HEK293 (cell line): Measurements from ENCODE around the gene MAU2.

Experiments
- CTCF ChIA-PET: fragments of 350-600 bp; formaldehyde crosslinking; extraction: SDS; loops from one replicate; lab custom pipeline; 2021; ENCODE audit warnings: antibody characterized with exemption; lab: Yijun Ruan, JAX
- POLR2A ChIA-PET: fragments of 300-600 bp; formaldehyde crosslinking; extraction: SDS; loops from one replicate; lab custom pipeline; 2020; ENCODE audit warnings: antibody characterized with exemption, inconsistent platforms; lab: Yijun Ruan, JAX
- H3K27ac ChIP-seq: fragments of 200-500 bp; sonication (Bioruptor generic); 2 replicates; pipeline ENCODE4 v1.5.1; 2014; ENCODE audit warnings: low read depth, low read length, control low read depth, inconsistent platforms; ENCODE audit errors: extremely low read depth
- H3K36me3 ChIP-seq, 2 experiments: fragments of 200-500 bp in 1 of 2; sonication (Bioruptor generic) in 1 of 2; 1 replicate in 1 of 2; 2 replicates in 1 of 2; pipeline ENCODE4 v1.5.1; 2014 to 2017; ENCODE audit warnings: inconsistent platforms in 2 of 2, low read length in 2 of 2; ENCODE audit not compliant: control insufficient read depth in 2 of 2, insufficient read depth in 1 of 2
- H3K4me1 ChIP-seq: fragments of 200-500 bp; sonication (Bioruptor generic); 2 replicates; pipeline ENCODE4 v1.5.1; 2014; ENCODE audit warnings: mild to moderate bottlenecking, low read length, inconsistent platforms; ENCODE audit not compliant: control insufficient read depth, insufficient read depth
- H3K4me3 ChIP-seq: 2 replicates; pipeline ENCODE4 v1.5.1; 2011; ENCODE audit warnings: low read depth, mild to moderate bottlenecking, control low read depth, low read length, moderate library complexity
- H3K9me3 ChIP-seq: fragments of 200-500 bp; sonication (Bioruptor generic); 2 replicates; pipeline ENCODE4 v1.5.1; 2014; ENCODE audit warnings: low read depth, low read length, inconsistent platforms; ENCODE audit not compliant: control insufficient read depth, insufficient read depth
- AEBP2 ChIP-seq: fragments of 450-650 bp; formaldehyde crosslinking; IDR thresholded peaks from 2 replicates; pipeline ENCODE4 v1.5.1; 2016; ENCODE audit warnings: missing biosample characterization, missing genetic modification characterization, borderline replicate concordance
- BCL11A ChIP-seq: fragments of 450-650 bp; formaldehyde crosslinking; IDR thresholded peaks from 2 replicates; pipeline ENCODE4 v1.5.1; 2016; ENCODE audit warnings: low read depth, missing biosample characterization, missing genetic modification characterization
- ELK4 ChIP-seq: IDR thresholded peaks from 2 replicates; pipeline ENCODE4 v1.6.1; 2011; ENCODE audit warnings: mild to moderate bottlenecking, low read depth, low read length, borderline replicate concordance
- GLI2 ChIP-seq: fragments of 450-650 bp; formaldehyde crosslinking; IDR thresholded peaks from 2 replicates; pipeline ENCODE4; 2017; ENCODE audit warnings: missing biosample characterization, missing genetic modification characterization, low read depth, borderline replicate concordance
- PRDM2 ChIP-seq: fragments of 450-650 bp; formaldehyde crosslinking; IDR thresholded peaks from 2 replicates; pipeline ENCODE4 v1.5.1; 2016; ENCODE audit warnings: missing biosample characterization, missing genetic modification characterization, borderline replicate concordance
- PRDM4 ChIP-seq: fragments of 450-650 bp; formaldehyde crosslinking; IDR thresholded peaks from 2 replicates; pipeline ENCODE4 v1.5.1; 2017; ENCODE audit warnings: missing biosample characterization, missing genetic modification characterization
- SCRT1 ChIP-seq: fragments of 450-650 bp; formaldehyde crosslinking; IDR thresholded peaks from 2 replicates; pipeline ENCODE4 v1.5.1; 2016; ENCODE audit warnings: missing biosample characterization, missing genetic modification characterization, borderline replicate concordance
- ZNF133 ChIP-seq: fragments of 450-650 bp; formaldehyde crosslinking; IDR thresholded peaks from 2 replicates; pipeline ENCODE4 v1.5.1; 2016; ENCODE audit warnings: missing biosample characterization, missing genetic modification characterization
- ZNF184 ChIP-seq: fragments of 450-650 bp; IDR thresholded peaks from 2 replicates; pipeline ENCODE4 v1.5.1; 2018; ENCODE audit warnings: missing biosample characterization, mild to moderate bottlenecking, missing genetic modification characterization
- ZNF433 ChIP-seq: fragments of 450-650 bp; formaldehyde crosslinking; IDR thresholded peaks from 2 replicates; pipeline ENCODE4 v1.5.1; 2016; ENCODE audit warnings: missing biosample characterization, missing genetic modification characterization, low read depth
- ZNF548 ChIP-seq: fragments of 450-650 bp; formaldehyde crosslinking; IDR thresholded peaks from 2 replicates; pipeline ENCODE4 v1.5.1; 2016; ENCODE audit warnings: missing biosample characterization, missing genetic modification characterization
- ZNF571 ChIP-seq: fragments of 450-650 bp; formaldehyde crosslinking; IDR thresholded peaks from 2 replicates; pipeline ENCODE4 v1.5.0; 2017; ENCODE audit warnings: missing biosample characterization, missing genetic modification characterization
- ZNF585B ChIP-seq: fragments of 450-650 bp; formaldehyde crosslinking; IDR thresholded peaks from 2 replicates; pipeline ENCODE4 v1.5.1; 2016; ENCODE audit warnings: missing biosample characterization, missing genetic modification characterization
- ZNF830 ChIP-seq: fragments of 450-650 bp; IDR thresholded peaks from 2 replicates; pipeline ENCODE4 v1.5.0; 2018; ENCODE audit warnings: missing biosample characterization, missing genetic modification characterization, low read depth, mild to moderate bottlenecking, moderate library complexity

Gene MAU2

GRCh38 chr19:19327672-19328071 lies 7.0 kb downstream of the MAU2 start:
- Histone ChIP-seq H3K27ac (no peak overlapping the region), H3K4me3 (no peak overlapping the region), H3K36me3 (peaks cover 35 to 63% of the 10 kb centered on the region in 2 experiments), H3K4me1 (no peaks in the 10 kb centered on the region), H3K9me3 (no peaks in the 10 kb centered on the region)
- TF ChIP-seq ZNF571 (tag by site-specific recombination) = no peak
- TF ChIP-seq PRDM2 (tag by site-specific recombination) = no peak
- TF ChIP-seq ZNF184 = no peak
- no peak for TF ChIP-seq ZNF830 (tag by site-specific recombination)
- TF ChIP-seq PRDM4 = no peak
- no peak for TF ChIP-seq ELK4
- no peak for TF ChIP-seq ZNF585B (tag by site-specific recombination)
- TF ChIP-seq GLI2 (tag by site-specific recombination) = no peak
- no peak for TF ChIP-seq ZNF433 (tag by site-specific recombination)
- TF ChIP-seq ZNF133 = no peak
- no peak for TF ChIP-seq AEBP2 (tag by site-specific recombination)
- no peak for TF ChIP-seq ZNF548 (tag by site-specific recombination)
- TF ChIP-seq BCL11A = no peak
- CTCF ChIA-PET = interaction anchor here (1.7 kb wide), 1 partner anchor 10 kb away, joined by 4 read pairs; no protein-coding TSS in a partner anchor
- POLR2A ChIA-PET = no interaction called here

GRCh38 chr19:19329126-19329525 lies 8.5 kb downstream of the MAU2 start:
- Histone ChIP-seq H3K4me3 (no peak overlapping the region), H3K36me3 (peaks cover 30 to 65% of the 10 kb centered on the region in 2 experiments), H3K9me3 (no peaks in the 10 kb centered on the region), H3K4me1 (no peaks in the 10 kb centered on the region), H3K27ac (no peak overlapping the region)
- CTCF ChIA-PET = no interaction called here
- no peak for TF ChIP-seq SCRT1 (tag by site-specific recombination)
- POLR2A ChIA-PET = interaction anchor here (0.6 kb wide), 1 partner anchor 297 kb away, joined by 3 read pairs; no protein-coding TSS in a partner anchor
